SK-N-SH (cell line): Measurements from ENCODE around the gene OR10S1.

Experiments
- CTCF ChIP-seq: fragments of 200-600 bp; sonication (generic); IDR thresholded peaks from 2 replicates; pipeline ENCODE4 v1.6.1; 2017; ENCODE audit warnings: antibody characterized with exemption, mild to moderate bottlenecking, moderate library complexity
- EZH2phosphoT487 ChIP-seq: fragments of 200-600 bp; sonication (generic); IDR thresholded peaks from 2 replicates; pipeline ENCODE4 v1.6.1; 2017; ENCODE audit warnings: low read depth, mixed run types, mild to moderate bottlenecking, antibody characterized with exemption, moderate library complexity, borderline replicate concordance
- MAX ChIP-seq: IDR thresholded peaks from 2 replicates; pipeline ENCODE4 v1.4.0; 2012; ENCODE audit warnings: low read depth
- RAD21 ChIP-seq: IDR thresholded peaks from 2 replicates; pipeline ENCODE4 v1.6.1; 2012; ENCODE audit warnings: mild to moderate bottlenecking, low read length

GRCh38 chr11:123979311-123979710 is 1.7 kb upstream of the OR10S1 start:
- TF ChIP-seq CTCF (no peak), MAX (no peak), RAD21 (no peak), EZH2phosphoT487 (no peak)
